GM19397 (cell line): ENCODE results near the gene SYPL1.

Experiments used
- ATAC-seq: cut with Tn5 transposase; IDR thresholded peaks from one replicate; pipeline ENCODE4 v1.9.1; 2021; ENCODE audit warnings: mild to moderate bottlenecking, moderate library complexity; ENCODE audit not compliant: unreplicated experiment

SYPL1 gene

GRCh38 chr7:106122713-106123112 is 10.6 kb upstream of the SYPL1 start:
- no peak for ATAC-seq

GRCh38 chr7:106121189-106121810 is 9.2 kb upstream of the SYPL1 start:
- ATAC-seq, result no peak

- no peak for ATAC-seq
Measured at GRCh38 chr7:106120500-106120899, 8.4 kb upstream of the SYPL1 start.

- ATAC-seq, result no peak
Measured at GRCh38 chr7:106119719-106120118, 7.6 kb upstream of the SYPL1 start.

GRCh38 chr7:106117786-106118544 is 5.9 kb upstream of the SYPL1 start:
- no peak for ATAC-seq

GRCh38 chr7:106116161-106116704 is 4.1 kb upstream of the SYPL1 start:
- ATAC-seq, result no peak

GRCh38 chr7:106114716-106115383 is 2.7 kb upstream of the SYPL1 start:
- no peak for ATAC-seq

- no peak for ATAC-seq
Measured at GRCh38 chr7:106112972-106113421, 885 bp upstream of the SYPL1 start.

- peak; percentile 33 for ATAC-seq
Measured at GRCh38 chr7:106111655-106112117, 426 bp downstream of the SYPL1 start.

- ATAC-seq, result no peak
Measured at GRCh38 chr7:106110885-106111654, 1.0 kb downstream of the SYPL1 start.

- ATAC-seq, result no peak
Measured at GRCh38 chr7:106110238-106110560, 1.9 kb downstream of the SYPL1 start.

GRCh38 chr7:106109521-106110237 is 2.4 kb downstream of the SYPL1 start:
- no peak for ATAC-seq

- ATAC-seq, result no peak
Measured at GRCh38 chr7:106108991-106109390, 3.1 kb downstream of the SYPL1 start.

- no peak for ATAC-seq
Measured at GRCh38 chr7:106104721-106105260, 7.3 kb downstream of the SYPL1 start.

GRCh38 chr7:106102387-106102966 is 9.6 kb downstream of the SYPL1 start:
- ATAC-seq, result no peak

GRCh38 chr7:106101726-106102125 is 10.4 kb downstream of the SYPL1 start:
- no peak for ATAC-seq

- no peak for ATAC-seq
Measured at GRCh38 chr7:106100863-106101629, 11.1 kb downstream of the SYPL1 start.

- no peak for ATAC-seq
Measured at GRCh38 chr7:106099539-106099938, 12.6 kb downstream of the SYPL1 start.

- ATAC-seq, result no peak
Measured at GRCh38 chr7:106098889-106099288, 13.2 kb downstream of the SYPL1 start.
